ENCODE results near the gene LIPC.

The LIPC gene

DNA sequence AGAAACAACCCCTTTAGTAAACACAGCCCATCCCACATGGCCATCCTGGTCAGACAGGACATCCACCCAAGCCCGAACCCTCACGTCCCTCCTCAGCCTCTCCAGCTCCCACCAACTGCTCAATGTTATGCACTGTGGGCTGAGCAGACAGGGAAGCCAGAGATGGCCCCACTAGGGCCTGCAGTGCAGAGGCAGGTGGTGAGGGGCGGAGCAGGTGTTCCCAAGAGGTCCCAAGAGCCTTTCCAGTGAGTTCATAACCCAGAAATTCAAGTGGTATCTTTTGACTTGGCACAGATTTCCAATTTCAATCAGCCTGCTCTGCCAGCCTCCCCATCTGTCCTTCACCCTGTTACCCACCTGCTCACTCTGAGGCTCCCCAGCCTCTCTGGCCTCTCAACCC is 130.3 kb downstream of the LIPC start:
- no peak for DNase-seq (ENCODE audit: low read depth, low spot score)
- no peak overlapping the region for H3K27ac ChIP-seq

DNA sequence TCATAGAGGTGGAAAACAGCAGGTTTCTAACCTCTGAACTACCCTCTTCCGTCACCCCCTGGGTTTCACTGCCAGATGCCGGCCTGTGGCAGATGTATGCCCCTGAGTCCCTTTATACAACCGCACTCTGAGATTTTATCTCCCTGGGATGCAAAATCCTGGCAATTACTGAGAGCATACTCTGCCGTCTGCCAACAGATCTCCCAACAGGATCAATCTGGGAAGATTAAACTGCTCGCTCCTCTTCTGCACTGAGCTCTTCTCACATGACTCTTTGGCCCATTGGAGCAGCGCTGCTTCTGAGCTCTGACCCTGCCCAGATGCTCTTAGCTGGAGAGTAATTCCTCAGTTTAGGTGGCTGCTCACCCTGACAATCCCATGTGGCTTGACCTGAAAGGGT is 133.2 kb downstream of the LIPC start:
- no peak for DNase-seq (ENCODE audit: low read depth, low spot score)

DNA sequence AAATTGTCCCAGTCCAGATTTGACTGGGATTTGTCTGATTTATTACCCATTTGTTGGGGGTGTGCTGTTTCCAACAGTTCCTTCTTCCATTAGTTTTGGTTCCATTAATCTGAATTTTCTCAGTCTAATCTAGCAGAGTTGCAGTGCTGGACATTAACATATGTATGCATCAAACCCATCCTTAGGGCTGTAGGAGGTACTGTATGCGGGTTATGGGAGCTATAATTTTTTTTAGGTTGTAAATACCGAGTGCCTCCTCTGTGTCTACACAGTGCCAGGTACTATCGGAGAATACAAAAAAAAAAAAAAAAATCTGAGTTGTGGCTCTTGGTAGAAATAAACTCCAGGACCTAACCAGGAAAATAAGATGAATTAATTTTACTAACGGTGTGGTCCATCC is 133.8 kb downstream of the LIPC start:
- DNase-seq (ENCODE audit: low read depth, low spot score), result no peak

More for the DNA sequence above, 133.2 kb downstream of the LIPC start:
- H3K27ac ChIP-seq, result no peak overlapping the region

DNA sequence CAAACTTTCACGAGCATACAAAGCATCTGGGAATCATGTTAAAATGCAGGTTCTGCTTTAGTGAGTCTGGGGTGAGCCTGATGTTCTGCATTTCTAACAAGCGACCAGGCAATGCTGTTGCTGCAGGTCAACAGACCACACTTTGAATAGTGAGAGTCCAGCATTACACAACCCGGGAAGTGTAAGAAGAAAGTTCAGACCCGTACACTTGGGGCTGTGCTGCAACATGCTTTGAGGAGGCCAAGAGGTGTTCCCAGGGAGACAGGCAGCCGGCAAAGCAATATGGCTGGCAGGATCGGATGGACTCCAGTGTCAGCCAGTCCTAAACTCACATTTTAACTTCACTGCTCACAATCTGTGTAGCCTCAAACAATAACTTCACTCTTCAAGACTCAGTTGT is 134.2 kb downstream of the LIPC start:
- no peak overlapping the region for H3K27ac ChIP-seq

More for the DNA sequence above, 133.8 kb downstream of the LIPC start:
- H3K27ac ChIP-seq, result no peak overlapping the region

DNA sequence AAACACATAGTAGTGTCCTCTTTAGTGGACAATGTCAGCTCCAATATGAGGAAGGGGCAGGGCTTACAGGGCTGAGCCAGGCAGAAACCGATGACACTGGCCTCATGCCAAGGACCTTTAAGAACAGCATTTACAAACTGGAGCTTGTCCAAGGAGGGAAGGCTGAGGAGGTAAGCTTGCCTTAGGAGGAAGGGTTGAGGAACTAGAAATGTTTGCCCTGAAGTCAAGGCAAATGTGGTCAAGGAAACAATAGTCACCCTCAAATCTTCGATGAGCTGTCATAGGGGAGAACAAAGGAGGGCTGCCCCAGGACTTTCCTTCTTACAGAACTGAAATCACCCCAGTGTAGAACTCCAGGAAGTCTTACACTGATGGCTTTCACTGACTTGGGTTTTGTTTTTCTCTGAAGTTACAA is 136.4 kb downstream of the LIPC start:
- no peak overlapping the region for H3K27ac ChIP-seq
- no peak for DNase-seq (ENCODE audit: low read depth, low spot score)

More for the DNA sequence above, 134.2 kb downstream of the LIPC start:
- DNase-seq (ENCODE audit: low read depth, low spot score), result no peak

DNA sequence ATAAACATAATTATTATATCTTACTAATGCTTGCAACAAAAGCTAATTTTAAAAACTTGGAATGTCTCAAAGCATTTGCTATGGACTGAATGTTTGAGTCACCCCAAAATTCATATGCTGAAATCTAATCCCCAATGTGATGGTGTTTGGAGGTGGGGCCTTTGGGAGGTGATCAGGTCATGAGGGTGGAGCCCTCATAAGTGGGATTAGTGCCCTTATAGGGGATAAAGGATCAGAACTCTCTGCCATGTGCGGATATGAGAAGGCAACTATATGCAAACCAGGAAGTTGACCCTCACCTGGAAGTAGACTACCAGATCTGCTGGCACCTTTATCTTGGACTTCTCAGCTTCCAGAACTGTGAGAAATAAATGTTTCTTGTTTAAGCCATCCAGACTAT is 137.7 kb downstream of the LIPC start:
- no peak for DNase-seq (ENCODE audit: low read depth, low spot score)
- H3K27ac ChIP-seq, result no peak overlapping the region

DNA sequence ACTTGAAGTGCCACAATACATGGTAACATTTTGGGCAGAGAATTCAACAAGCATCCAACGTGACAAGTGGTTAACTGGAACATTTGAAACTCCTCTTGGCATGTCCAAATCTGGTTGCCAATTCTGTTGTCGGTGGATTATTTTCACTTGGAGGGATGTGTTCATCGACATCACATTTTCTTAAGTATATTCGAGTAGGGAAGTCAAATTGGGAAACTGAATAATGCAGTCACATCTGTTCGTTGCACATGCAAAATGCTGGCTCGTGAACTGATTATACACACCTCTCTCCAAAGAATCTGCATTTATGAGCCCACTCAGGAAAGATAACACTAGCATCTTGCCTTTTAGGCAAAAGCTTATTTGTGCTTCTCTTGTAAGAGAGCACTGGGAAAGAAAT is 139.7 kb downstream of the LIPC start:
- no peak for DNase-seq (ENCODE audit: low read depth, low spot score)
- no peak overlapping the region for H3K27ac ChIP-seq

DNA sequence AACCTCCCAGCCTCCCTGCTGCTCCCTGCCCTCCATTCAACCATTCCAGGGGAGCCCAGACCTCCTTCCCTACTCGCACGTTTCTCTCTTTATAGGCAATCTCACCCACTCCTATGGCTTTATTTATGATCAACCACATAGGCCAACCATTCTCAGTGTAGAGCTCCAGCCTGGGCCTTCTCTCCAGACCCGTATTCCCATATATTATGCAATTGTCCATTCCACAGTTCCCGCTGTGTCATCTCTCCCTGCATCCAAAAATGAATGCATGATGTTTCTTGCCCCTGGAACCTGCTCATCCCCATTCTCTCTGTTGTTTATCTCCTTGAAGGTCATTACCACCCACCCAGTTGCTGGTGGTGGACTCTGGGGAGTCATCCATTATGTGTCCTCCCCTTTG is 140.7 kb downstream of the LIPC start:
- no peak overlapping the region for H3K27ac ChIP-seq
- DNase-seq (ENCODE audit: low read depth, low spot score), result no peak

DNA sequence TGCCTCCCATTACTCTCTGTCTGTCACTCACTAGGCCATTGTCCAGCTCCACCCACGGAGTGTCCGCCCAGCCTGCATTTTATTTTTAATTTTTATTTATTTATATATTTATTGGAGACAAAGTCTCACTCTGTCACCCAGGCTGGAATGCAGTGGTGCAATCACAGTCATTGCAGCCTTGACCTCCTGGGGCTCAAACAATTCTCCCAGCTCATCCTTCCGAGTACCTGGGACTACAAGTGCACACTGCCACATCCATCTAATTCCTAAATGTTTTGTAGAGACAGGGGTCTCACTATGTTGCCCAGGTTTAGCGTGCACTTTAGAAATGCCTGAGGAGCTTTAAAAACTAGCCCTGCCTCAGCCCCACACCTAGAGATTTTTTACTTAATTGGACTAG is 141.5 kb downstream of the LIPC start:
- no peak overlapping the region for H3K27ac ChIP-seq
- DNase-seq (ENCODE audit: low read depth, low spot score), result no peak

DNA sequence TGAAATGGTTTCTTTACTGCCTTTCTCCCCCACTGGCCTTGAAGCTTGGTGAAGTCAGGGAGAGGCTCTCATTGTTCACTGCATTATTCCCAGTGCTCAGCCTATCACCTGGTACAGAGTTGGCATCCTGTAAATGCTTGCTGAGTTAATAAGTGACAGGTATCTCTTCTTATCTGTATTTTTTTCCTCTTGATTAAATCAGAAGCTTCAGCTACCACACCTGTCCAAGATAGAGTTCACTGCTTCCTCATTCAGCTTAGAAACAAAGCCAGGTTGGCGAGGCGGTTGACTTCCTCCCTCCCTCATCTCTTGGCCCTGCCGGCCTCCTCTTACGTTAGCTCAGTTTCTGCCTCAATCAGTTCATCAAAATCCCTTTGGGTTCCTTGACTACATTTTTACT is 142.8 kb downstream of the LIPC start:
- no peak overlapping the region for H3K27ac ChIP-seq
- DNase-seq (ENCODE audit: low read depth, low spot score), result no peak

DNA sequence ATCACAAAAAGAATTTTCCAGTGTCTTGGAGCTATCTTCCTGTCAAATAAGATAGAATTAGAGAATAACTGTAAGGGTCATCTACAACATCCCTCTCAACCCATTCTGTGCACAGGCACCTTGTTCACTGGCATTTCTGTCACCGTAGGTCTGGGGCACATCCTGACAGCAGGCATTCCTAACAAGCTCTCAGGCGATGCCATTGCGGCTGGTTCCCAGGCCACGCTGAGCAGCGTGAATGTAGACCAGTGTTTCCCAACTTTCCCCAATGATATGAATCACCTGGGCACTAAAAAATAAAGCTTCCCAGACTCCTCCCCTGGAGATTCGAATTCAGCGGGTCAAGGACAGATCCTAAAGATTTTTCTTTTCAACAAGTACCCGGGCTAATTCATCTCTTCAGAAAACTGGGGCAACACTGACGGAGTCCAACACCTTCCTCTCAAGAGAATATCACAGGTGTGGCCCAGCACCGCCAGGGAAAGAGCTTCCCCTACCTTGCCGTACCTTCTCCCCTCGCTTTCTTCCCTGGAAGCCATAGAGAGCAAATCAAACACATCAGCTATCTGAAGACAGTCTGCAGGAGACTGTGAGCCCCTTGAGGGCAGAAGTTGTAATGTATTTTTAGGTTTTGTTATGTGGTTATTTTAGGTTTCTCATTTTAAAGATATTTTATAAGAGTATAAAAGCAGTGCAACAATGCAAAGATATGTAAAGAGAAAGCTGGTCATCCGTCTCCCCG is 143.4 kb downstream of the LIPC start:
- DNase-seq (ENCODE audit: low read depth, low spot score), result no peak

DNA sequence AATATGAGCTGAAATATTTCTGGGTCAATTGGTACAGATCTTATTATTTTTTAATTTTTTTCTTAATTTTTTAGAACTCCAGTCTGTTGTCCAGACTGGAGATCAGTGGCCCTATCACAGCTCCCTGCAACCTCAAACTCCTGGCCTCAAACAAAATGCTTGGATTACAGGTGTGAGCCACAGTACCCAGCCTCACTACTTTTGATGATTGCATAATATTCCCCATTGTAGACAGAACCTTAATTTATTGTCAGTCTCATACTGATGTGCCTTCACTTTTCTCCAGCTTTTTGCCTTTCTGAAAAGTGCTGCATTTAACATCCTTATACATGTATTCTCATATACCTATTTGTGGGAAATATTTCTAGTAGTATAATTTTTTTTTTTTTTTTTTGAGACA is 144.9 kb downstream of the LIPC start:
- no peak for DNase-seq (ENCODE audit: low read depth, low spot score)
- no peak overlapping the region for H3K27ac ChIP-seq

More for the DNA sequence above, 143.4 kb downstream of the LIPC start:
- H3K27ac ChIP-seq, result no peak overlapping the region

DNA sequence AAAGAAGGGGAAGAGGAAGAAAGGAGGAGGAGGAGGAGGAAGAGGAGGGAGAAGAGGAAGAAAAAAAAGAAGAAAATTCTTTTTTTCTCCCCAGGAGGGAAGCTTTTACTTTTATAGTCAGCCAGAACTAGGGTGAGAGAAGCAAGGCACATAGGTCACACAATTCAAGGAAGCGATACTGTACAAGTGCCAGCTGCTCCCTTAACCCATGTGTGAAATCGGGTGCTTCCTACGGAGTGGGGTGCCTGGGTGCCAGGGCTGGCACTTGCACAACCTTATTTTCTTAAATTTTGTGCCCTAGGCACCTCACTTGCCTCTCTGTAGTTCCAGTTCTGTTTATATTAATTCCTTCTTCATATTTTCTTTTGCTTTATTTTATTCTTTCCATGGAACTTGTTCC is 150.4 kb downstream of the LIPC start:
- H3K27ac ChIP-seq, result no peak overlapping the region
- no peak for DNase-seq (ENCODE audit: low read depth, low spot score)

DNA sequence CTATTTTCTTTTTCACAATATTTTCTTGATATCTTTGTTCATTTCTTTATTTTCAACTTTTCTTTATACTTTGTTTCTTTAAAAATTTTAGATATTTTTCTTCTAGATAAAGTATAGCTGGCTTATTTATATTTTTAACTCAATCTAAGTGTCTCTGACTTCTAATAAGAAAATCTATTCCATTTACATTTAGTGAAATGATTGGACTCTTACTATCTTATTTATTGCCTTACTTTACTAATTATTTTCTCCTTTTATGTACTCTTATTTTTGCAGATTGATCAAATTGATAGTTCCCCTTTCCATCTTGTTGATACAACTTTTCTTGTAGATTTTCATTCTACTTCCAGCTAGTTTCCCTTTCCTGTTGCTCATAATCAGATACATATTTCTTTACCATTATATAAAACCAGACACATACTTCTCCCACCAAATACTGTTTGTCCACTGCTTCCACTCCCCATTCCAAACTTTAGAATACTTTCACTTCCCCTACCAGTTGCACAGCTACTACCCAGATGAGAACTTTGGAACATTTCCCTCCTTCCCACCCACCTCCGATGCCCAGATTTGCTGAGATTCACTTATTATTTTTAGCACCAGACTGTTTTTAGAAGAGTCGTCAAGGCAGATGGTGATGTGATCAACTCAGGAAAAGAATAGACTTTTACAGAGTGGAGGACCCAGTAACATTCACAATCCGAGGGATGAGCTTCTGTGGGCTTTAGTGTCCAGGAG is 151.5 kb downstream of the LIPC start:
- no peak overlapping the region for H3K27ac ChIP-seq
- DNase-seq (ENCODE audit: low read depth, low spot score), result no peak

DNA sequence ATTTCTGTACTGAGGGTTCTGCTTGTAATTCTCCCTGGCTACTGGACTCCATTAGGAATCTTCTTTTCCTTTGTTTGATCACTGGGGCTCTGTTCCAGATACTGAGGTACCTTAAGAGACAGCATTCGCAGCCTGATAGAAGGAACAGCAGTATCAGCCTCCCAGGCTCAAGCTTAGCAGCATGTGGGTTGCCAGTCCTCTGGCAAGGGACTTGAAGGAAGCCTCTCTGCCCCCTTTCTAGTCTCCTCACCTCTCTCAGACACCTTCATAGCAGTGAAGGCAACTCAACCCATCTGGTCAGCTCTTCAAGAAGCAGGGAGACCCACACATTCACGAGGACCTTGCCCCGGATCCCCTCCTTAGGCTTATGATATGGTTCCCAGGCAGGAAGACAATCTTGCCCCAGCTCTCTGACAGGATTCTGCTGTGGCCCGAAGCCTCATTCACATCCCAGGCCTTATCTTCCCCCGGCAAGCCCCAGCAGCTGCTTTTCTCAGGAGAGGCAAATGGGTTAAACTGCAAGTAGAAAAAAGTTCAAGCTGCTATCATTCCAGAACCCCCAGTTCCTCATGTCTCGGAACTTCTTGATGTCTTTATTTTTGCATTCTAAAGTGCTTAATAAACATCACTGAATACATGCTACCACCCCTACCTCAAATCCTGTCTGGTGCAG is 153.1 kb downstream of the LIPC start:
- H3K27ac ChIP-seq, result no peak overlapping the region
- DNase-seq (ENCODE audit: low read depth, low spot score), result no peak

DNA sequence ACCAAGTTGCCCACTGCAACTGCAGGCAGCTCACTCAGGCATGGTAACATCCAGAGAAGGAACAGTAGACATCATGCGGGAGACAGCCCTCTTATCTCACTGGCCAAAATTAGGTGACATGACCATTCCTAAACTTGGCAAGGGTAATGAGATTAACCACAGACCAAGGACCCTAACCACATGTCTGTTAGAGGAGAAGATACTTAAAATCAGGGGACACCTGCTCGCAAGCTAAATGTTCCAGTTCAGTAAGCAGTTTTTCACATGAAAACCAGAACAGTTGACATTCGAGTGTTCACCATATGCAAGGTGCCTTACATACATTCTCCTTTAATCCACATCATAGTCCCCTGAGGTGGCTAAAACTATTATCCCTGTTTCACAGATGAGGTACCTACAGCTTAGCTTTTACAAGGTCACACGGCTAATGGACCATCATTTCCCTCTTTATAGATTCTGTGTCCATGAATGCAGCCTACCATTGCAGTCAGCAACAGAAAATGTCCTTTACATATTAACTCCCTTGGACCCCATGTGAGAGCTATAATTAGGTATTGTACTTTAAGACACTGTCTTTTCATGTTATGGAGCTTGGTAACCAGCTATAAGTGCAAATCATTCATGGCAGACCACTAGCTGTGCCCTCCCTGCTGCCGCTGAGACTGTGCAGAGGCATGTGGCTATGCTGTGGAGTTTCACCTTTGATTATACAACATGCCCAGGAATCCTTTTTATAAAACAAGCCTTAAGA is 154.1 kb downstream of the LIPC start:
- no peak overlapping the region for H3K27ac ChIP-seq
- no peak for DNase-seq (ENCODE audit: low read depth, low spot score)

DNA sequence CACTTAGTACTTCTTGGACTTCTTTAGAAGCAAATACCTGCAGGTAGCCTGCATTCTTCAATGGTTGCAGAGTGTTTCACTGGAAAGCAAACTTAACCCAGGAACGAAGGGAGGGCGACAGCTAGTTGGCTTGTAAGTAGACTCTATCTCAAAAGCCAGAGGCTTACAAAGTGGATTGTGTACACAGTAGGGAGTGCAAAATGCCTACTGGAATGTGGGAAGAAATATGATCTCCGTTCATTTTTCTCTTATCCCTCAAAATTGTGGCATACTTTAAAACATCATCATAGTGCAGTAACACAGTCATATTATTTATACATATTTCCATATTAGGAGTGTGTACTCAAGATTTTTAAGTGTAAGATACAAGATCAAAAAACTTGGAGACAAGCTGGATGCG is 155.7 kb downstream of the LIPC start:
- H3K27ac ChIP-seq, result no peak overlapping the region
- no peak for DNase-seq (ENCODE audit: low read depth, low spot score)

DNA sequence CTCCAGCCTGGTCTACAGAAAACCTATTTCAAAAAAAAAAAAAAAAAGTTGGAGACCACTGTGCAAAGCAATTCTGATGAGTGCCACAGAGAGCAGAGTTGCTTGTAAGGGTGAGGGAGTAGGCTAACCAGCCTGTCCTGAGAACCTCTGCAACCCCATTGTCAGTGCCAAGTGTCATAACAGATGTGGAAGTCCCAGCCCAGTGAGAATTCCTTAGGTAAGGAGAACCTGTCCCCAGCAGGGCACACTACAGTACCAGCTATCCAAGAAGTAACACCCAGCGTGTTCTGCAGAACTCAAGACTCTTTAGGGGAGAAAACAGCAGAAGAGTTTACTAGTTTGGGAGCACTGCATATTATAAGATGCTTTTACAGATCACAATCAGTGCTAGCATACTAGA is 156.3 kb downstream of the LIPC start:
- no peak for DNase-seq (ENCODE audit: low read depth, low spot score)
- no peak overlapping the region for H3K27ac ChIP-seq

DNA sequence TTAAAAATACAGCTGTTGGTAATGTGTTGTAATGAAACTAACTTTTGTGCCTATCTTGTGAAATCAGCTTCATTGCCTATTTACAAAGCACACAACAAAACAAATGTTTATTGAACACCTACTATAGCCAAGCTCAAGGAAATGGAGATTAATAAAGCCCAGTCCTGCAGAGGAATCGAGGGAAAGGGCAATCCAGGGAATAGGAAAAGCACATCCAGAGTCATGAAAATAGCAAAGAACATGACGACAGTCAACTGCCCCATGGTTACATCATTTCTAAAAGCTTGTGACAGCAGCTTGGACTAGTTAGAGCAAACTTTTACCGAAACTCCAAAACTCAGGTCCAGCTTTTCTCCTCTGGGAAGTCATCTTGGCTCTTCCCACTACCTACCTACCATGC is 157.3 kb downstream of the LIPC start:
- DNase-seq (ENCODE audit: low read depth, low spot score), result no peak

DNA sequence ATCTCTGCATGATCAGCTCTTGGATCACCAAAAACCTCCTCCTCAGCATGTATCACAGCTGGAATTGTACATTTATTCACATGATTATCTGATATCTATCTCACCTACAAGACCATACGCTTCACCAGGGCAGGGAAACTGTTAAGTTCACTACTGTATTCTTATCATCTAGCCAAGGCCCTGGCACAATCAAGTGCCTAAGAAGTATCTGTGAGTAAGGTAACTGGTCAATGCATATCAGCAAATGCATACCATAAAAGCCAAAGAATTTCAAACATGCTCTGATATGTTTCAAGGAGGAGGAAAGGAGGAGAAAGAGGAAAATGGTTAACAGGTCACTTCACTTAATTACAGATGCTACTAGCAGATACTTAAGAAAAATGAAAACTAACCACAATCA is 158.4 kb downstream of the LIPC start:
- no peak overlapping the region for H3K27ac ChIP-seq
- no peak for DNase-seq (ENCODE audit: low read depth, low spot score)

More for the DNA sequence above, 157.3 kb downstream of the LIPC start:
- no peak overlapping the region for H3K27ac ChIP-seq

DNA sequence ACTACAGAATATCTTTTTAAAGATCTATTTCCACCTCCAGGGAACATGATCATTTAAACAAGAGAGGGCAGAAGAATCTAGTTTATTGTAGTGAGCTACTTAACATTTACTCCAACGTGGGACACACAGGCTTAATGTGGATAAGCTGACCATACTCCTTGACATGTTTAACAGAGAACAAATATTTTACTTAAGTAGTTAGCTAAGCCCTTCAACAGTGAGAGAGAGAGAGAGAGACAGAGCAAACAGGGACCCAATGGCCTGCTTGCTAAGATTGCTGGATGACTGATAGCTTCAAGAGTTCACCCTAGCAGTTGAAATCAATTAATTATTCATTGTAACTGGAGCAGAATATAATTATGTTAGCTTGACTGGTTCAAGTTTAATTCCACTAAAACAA is 159.1 kb downstream of the LIPC start:
- DNase-seq (ENCODE audit: low read depth, low spot score), result no peak
- H3K27ac ChIP-seq, result no peak overlapping the region

Data from epithelial cell of prostate (primary cell).